Breast epithelium (tissue), 3 donors: ENCODE measurements around the gene FAM227B.

Source experiments
- CTCF ChIP-seq, 3 donors: fragments of 450-650 bp; IDR thresholded peaks; one replicate each; pipeline ENCODE4 v1.5.1; 2016 to 2017; ENCODE audit warnings: antibody characterized with exemption in 3 of 3, mild to moderate bottlenecking in 3 of 3, moderate library complexity in 3 of 3
- POLR2A ChIP-seq: fragments of 450-650 bp; IDR thresholded peaks from one replicate; pipeline ENCODE4 v1.6.1; 2016; ENCODE audit warnings: antibody characterized with exemption, mild to moderate bottlenecking, moderate library complexity
- POLR2AphosphoS5 ChIP-seq, 3 donors: sonication (generic); formaldehyde crosslinking; IDR thresholded peaks; one replicate each; pipeline ENCODE4 v1.6.1; 2017; ENCODE audit warnings: antibody characterized with exemption in 3 of 3

- TF ChIP-seq CTCF (IDR thresholded peaks at IDR 0.05) (no peak), POLR2AphosphoS5 (IDR thresholded peaks at IDR 0.05) (no peak), POLR2A (no peak)
Observed at GRCh38 chr15:49435174-49435573, 185.4 kb downstream of the FAM227B start.
